ENCODE results near the gene JARID2. TPM values are rescaled to one million over a fixed set of nuclear protein-coding genes. Genes with fewer than 3 reads are reported as not detected.
"Not testable (repeated sequence)": the region's sequence is repeated elsewhere in the genome, so short reads cannot be mapped to it uniquely, and the experiment has no call there.

The JARID2 gene
- total RNA-seq, 1 donor from 2014 or later, result 48.7 TPM

GRCh38 chr6:15415622-15416021 lies 169.8 kb downstream of the JARID2 start:
- H3K36me3 Mint-ChIP-seq (ENCODE audit: low read depth), result peaks cover 75% of the 10 kb centered on the region
- not testable (repeated sequence) for H3K4me3 Mint-ChIP-seq, DNase-seq, H3K27me3 Mint-ChIP-seq, H3K27ac Mint-ChIP-seq
- H3K4me1 Mint-ChIP-seq, result peaks cover 54% of the 10 kb centered on the region
- H3K9me3 Mint-ChIP-seq, result peaks cover 22% of the 10 kb centered on the region
- intact Hi-C loops (cut with micrococcal nuclease), result loop anchor here (5.0 kb wide), 1 partner anchor 168 kb away; the partner anchor contains the start of gene JARID2

- intact Hi-C loops (cut with micrococcal nuclease), result loop anchor here (5.0 kb wide), 1 partner anchor 170 kb away; the partner anchor contains the start of gene JARID2
- peaks cover 54% of the 10 kb centered on the region for H3K4me1 Mint-ChIP-seq
- DNase-seq, result no peak
- peak overlapping the region; percentile 85 for H3K27ac Mint-ChIP-seq
- peaks cover 22% of the 10 kb centered on the region for H3K9me3 Mint-ChIP-seq
- peaks cover 70% of the 10 kb centered on the region for H3K36me3 Mint-ChIP-seq (ENCODE audit: low read depth)
- H3K27me3 Mint-ChIP-seq, result no peaks in the 10 kb centered on the region
- peak overlapping the region; percentile 48 for H3K4me3 Mint-ChIP-seq
Observed at GRCh38 chr6:15416932-15417509, 171.2 kb downstream of the JARID2 start.

- intact Hi-C loops (cut with micrococcal nuclease), result loop anchor here (2.0 to 5.0 kb wide), 2 partner anchors 17 to 171 kb away; partner anchors contain the start of gene JARID2
- H3K9me3 Mint-ChIP-seq, result peaks cover 22% of the 10 kb centered on the region
- peaks cover 68% of the 10 kb centered on the region for H3K36me3 Mint-ChIP-seq (ENCODE audit: low read depth)
- no peaks in the 10 kb centered on the region for H3K27me3 Mint-ChIP-seq
- H3K4me3 Mint-ChIP-seq, result no peak overlapping the region
- peak overlapping the region; percentile 82 for H3K27ac Mint-ChIP-seq
- DNase-seq, result peak; percentile 73
- peaks cover 54% of the 10 kb centered on the region for H3K4me1 Mint-ChIP-seq
Observed at GRCh38 chr6:15417811-15418210, 171.9 kb downstream of the JARID2 start.

- peaks cover 60% of the 10 kb centered on the region for H3K36me3 Mint-ChIP-seq (ENCODE audit: low read depth)
- no peak overlapping the region for H3K4me3 Mint-ChIP-seq
- intact Hi-C loops (cut with micrococcal nuclease), result loop anchor here (2.0 to 5.0 kb wide), 2 partner anchors 15 to 172 kb away; partner anchors contain the start of gene JARID2
- H3K4me1 Mint-ChIP-seq, result peaks cover 53% of the 10 kb centered on the region
- H3K27me3 Mint-ChIP-seq, result no peaks in the 10 kb centered on the region
- peaks cover 22% of the 10 kb centered on the region for H3K9me3 Mint-ChIP-seq
- no peak for DNase-seq
- H3K27ac Mint-ChIP-seq, result peak overlapping the region; percentile 69
Observed at GRCh38 chr6:15419493-15419892, 173.6 kb downstream of the JARID2 start.

GRCh38 chr6:15420959-15421438 lies 175.1 kb downstream of the JARID2 start:
- H3K36me3 Mint-ChIP-seq (ENCODE audit: low read depth), result peaks cover 66% of the 10 kb centered on the region
- peaks cover 22% of the 10 kb centered on the region for H3K9me3 Mint-ChIP-seq
- H3K4me1 Mint-ChIP-seq, result peaks cover 63% of the 10 kb centered on the region
- DNase-seq, result peak; percentile 70
- H3K27ac Mint-ChIP-seq, result peak overlapping the region; percentile 95
- H3K27me3 Mint-ChIP-seq, result no peaks in the 10 kb centered on the region
- H3K4me3 Mint-ChIP-seq, result peak overlapping the region; percentile 84
- intact Hi-C loops (cut with micrococcal nuclease), result loop anchor here (2.0 to 5.0 kb wide), 2 partner anchors 20 to 79 kb away; no protein-coding TSS in a partner anchor

GRCh38 chr6:15421945-15422733 lies 176.3 kb downstream of the JARID2 start:
- Mint-ChIP-seq H3K36me3 (ENCODE audit: low read depth) (peaks cover 70% of the 10 kb centered on the region), H3K27me3 (no peaks in the 10 kb centered on the region), H3K4me3 (peak overlapping the region; percentile 84), H3K9me3 (peaks cover 17% of the 10 kb centered on the region), H3K4me1 (peaks cover 69% of the 10 kb centered on the region), H3K27ac (peak overlapping the region; percentile 95)
- intact Hi-C loops (cut with micrococcal nuclease), result loop anchor here (2.0 to 5.0 kb wide), 2 partner anchors 21 to 80 kb away; no protein-coding TSS in a partner anchor
- peak; percentile 87 for DNase-seq

GRCh38 chr6:15423286-15423993 lies 177.6 kb downstream of the JARID2 start:
- Mint-ChIP-seq H3K27me3 (no peaks in the 10 kb centered on the region), H3K9me3 (peaks cover 11% of the 10 kb centered on the region), H3K27ac (peak overlapping the region; percentile 56), H3K4me1 (peaks cover 75% of the 10 kb centered on the region), H3K36me3 (ENCODE audit: low read depth) (peaks cover 63% of the 10 kb centered on the region), H3K4me3 (peak overlapping the region; percentile 9)
- DNase-seq, result no peak
- intact Hi-C loops (cut with micrococcal nuclease), result loop anchor here (5.0 kb wide), 1 partner anchor 81 kb away; no protein-coding TSS in a partner anchor

GRCh38 chr6:15425947-15426346 lies 180.1 kb downstream of the JARID2 start:
- Mint-ChIP-seq H3K27ac (no peak overlapping the region), H3K4me3 (no peak overlapping the region), H3K4me1 (peaks cover 85% of the 10 kb centered on the region), H3K36me3 (ENCODE audit: low read depth) (peaks cover 56% of the 10 kb centered on the region), H3K27me3 (no peaks in the 10 kb centered on the region), H3K9me3 (no peaks in the 10 kb centered on the region)
- intact Hi-C loops (cut with micrococcal nuclease), result loop anchor here (1.0 kb wide), 1 partner anchor 8 kb away; no protein-coding TSS in a partner anchor
- no peak for DNase-seq

- no peak for DNase-seq
- Mint-ChIP-seq H3K4me1 (peaks cover 85% of the 10 kb centered on the region), H3K36me3 (ENCODE audit: low read depth) (peaks cover 54% of the 10 kb centered on the region), H3K4me3 (peak overlapping the region; percentile 0), H3K27ac (no peak overlapping the region), H3K9me3 (no peaks in the 10 kb centered on the region), H3K27me3 (no peaks in the 10 kb centered on the region)
- intact Hi-C loops (cut with micrococcal nuclease), result loop anchor here (1.0 kb wide), 1 partner anchor 8 kb away; no protein-coding TSS in a partner anchor
Observed at GRCh38 chr6:15426395-15426794, 180.5 kb downstream of the JARID2 start.

- no peak overlapping the region for H3K27ac Mint-ChIP-seq
- intact Hi-C loops (cut with micrococcal nuclease), result loop anchor here (1.0 kb wide), 1 partner anchor 7 kb away; no protein-coding TSS in a partner anchor
- peaks cover 53% of the 10 kb centered on the region for H3K36me3 Mint-ChIP-seq (ENCODE audit: low read depth)
- peaks cover 85% of the 10 kb centered on the region for H3K4me1 Mint-ChIP-seq
- no peaks in the 10 kb centered on the region for H3K9me3 Mint-ChIP-seq
- no peak for DNase-seq
- no peaks in the 10 kb centered on the region for H3K27me3 Mint-ChIP-seq
- H3K4me3 Mint-ChIP-seq, result no peak overlapping the region
Observed at GRCh38 chr6:15426901-15427300, 181.0 kb downstream of the JARID2 start.

- no peaks in the 10 kb centered on the region for H3K9me3 Mint-ChIP-seq
- H3K36me3 Mint-ChIP-seq (ENCODE audit: low read depth), result peaks cover 49% of the 10 kb centered on the region
- no peak overlapping the region for H3K4me3 Mint-ChIP-seq
- peak overlapping the region; percentile 18 for H3K27ac Mint-ChIP-seq
- no peak for DNase-seq
- intact Hi-C loops (cut with micrococcal nuclease), result no loop called here
- H3K4me1 Mint-ChIP-seq, result peaks cover 85% of the 10 kb centered on the region
- H3K27me3 Mint-ChIP-seq, result no peaks in the 10 kb centered on the region
Observed at GRCh38 chr6:15427331-15428070, 181.6 kb downstream of the JARID2 start.

- Mint-ChIP-seq H3K27me3 (no peaks in the 10 kb centered on the region), H3K9me3 (no peaks in the 10 kb centered on the region), H3K27ac (no peak overlapping the region), H3K4me1 (peaks cover 85% of the 10 kb centered on the region), H3K36me3 (ENCODE audit: low read depth) (peaks cover 47% of the 10 kb centered on the region), H3K4me3 (no peak overlapping the region)
- intact Hi-C loops (cut with micrococcal nuclease), result loop anchor here (10.0 kb wide), 1 partner anchor 695 kb away; no protein-coding TSS in a partner anchor
- DNase-seq, result no peak
Observed at GRCh38 chr6:15429141-15430110, 183.6 kb downstream of the JARID2 start.

All from activated CD4-positive, alpha-beta T cell treated with anti-CD3 and anti-CD28 coated beads, Interleukin-2, amount 10 ng/mL, durations not matched to agents 24 days and 14 days (primary cell).